KG1 (cell line): ENCODE measurements around the gene FER.
"Not testable (repeated sequence)": the region's sequence is repeated elsewhere in the genome, so short reads cannot be mapped to it uniquely, and the experiment has no call there.

Source experiments
- DNase-seq: peaks from one replicate; lab custom pipeline; 2025; lab: John Stamatoyannopoulos, UW

The FER gene

GRCh38 chr5:108747774-108748400, at the start of gene FER:
Gene FER, plus strand, starts transcription at chr5:108747897. Its CDS starts 50,286 bp downstream, at chr5:108798183.
- no peak for DNase-seq

GRCh38 chr5:108700388-108700787, 47.3 kb upstream of the FER start:
- not testable (repeated sequence) for DNase-seq

GRCh38 chr5:108700930-108701329, 46.8 kb upstream of the FER start:
- DNase-seq, result no peak

- DNase-seq, result no peak
Observed at GRCh38 chr5:108702546-108702945, 45.2 kb upstream of the FER start.

GRCh38 chr5:108703313-108703712, 44.4 kb upstream of the FER start:
- no peak for DNase-seq

- DNase-seq, result no peak
Observed at GRCh38 chr5:108707141-108707540, 40.6 kb upstream of the FER start.

GRCh38 chr5:108711898-108712297, 35.8 kb upstream of the FER start:
- no peak for DNase-seq

- DNase-seq, result no peak
Observed at GRCh38 chr5:108715408-108715807, 32.3 kb upstream of the FER start.

- no peak for DNase-seq
Observed at GRCh38 chr5:108720391-108720790, 27.3 kb upstream of the FER start.

- DNase-seq, result no peak
Observed at GRCh38 chr5:108726446-108727235, 21.1 kb upstream of the FER start.

GRCh38 chr5:108727236-108727650, 20.5 kb upstream of the FER start:
- no peak for DNase-seq

GRCh38 chr5:108727651-108728565, 19.8 kb upstream of the FER start:
- DNase-seq, result no peak

GRCh38 chr5:108728566-108729241, 19.0 kb upstream of the FER start:
- no peak for DNase-seq

GRCh38 chr5:108729242-108729615, 18.5 kb upstream of the FER start:
- no peak for DNase-seq

- DNase-seq, result no peak
Observed at GRCh38 chr5:108730617-108731340, 16.9 kb upstream of the FER start.

- no peak for DNase-seq
Observed at GRCh38 chr5:108735790-108736189, 11.9 kb upstream of the FER start.

- no peak for DNase-seq
Observed at GRCh38 chr5:108736855-108737254, 10.8 kb upstream of the FER start.

- DNase-seq, result no peak
Observed at GRCh38 chr5:108739376-108739775, 8.3 kb upstream of the FER start.

GRCh38 chr5:108739906-108740305, 7.8 kb upstream of the FER start:
- no peak for DNase-seq

GRCh38 chr5:108743319-108743718, 4.4 kb upstream of the FER start:
- DNase-seq, result no peak

GRCh38 chr5:108743846-108744245, 3.9 kb upstream of the FER start:
- DNase-seq, result no peak
